Right atrium auricular region (tissue), 2 donors: Measurements from ENCODE around the gene COQ8A. TPM values are rescaled to one million over a fixed set of nuclear protein-coding genes. Genes with fewer than 3 reads are reported as not detected.
"Not testable (repeated sequence)": the region's sequence is repeated elsewhere in the genome, so short reads cannot be mapped to it uniquely, and the experiment has no call there.

Experiments
- DNase-seq: peaks from one replicate; pipeline ENCODE4 v3.0.0-alpha.2; 2019; ENCODE audit warnings: low spot score
- H3K27ac ChIP-seq, 2 donors: fragments of 200-600 bp; sonication (generic); 1 replicate in 1 of 2; 2 replicates in 1 of 2; pipeline ENCODE4 v1.5.1; 2016 to 2019
- H3K27me3 ChIP-seq, 2 donors: fragments of 200-600 bp; sonication (generic); one replicate each; pipeline versions ENCODE4 v1.5.1 to v1.6.0; 2017 to 2019
- H3K36me3 ChIP-seq: fragments of 200-600 bp; sonication (generic); one replicate; pipeline ENCODE4 v1.5.1; 2016
- H3K4me1 ChIP-seq, 2 donors: fragments of 200-600 bp; sonication (generic); one replicate each; pipeline versions ENCODE4 v1.5.1 to v1.6.0; 2017 to 2019
- H3K4me3 ChIP-seq, 2 donors: fragments of 200-600 bp; sonication (generic); 1 replicate in 1 of 2; 2 replicates in 1 of 2; pipeline ENCODE4 v1.5.1; 2017 to 2019; ENCODE audit warnings: mild to moderate bottlenecking in 1 of 2, moderate library complexity in 1 of 2
- H3K9me3 ChIP-seq, 2 donors: fragments of 200-600 bp; sonication (generic); one replicate each; pipeline ENCODE4 v1.5.1; 2019
- CTCF ChIP-seq, 2 donors: fragments of 200-600 bp; sonication (generic); IDR thresholded peaks; one replicate each; pipeline ENCODE4 v1.5.1; 2019; ENCODE audit warnings: antibody characterized with exemption in 2 of 2
- total RNA-seq, 2 donors: library from RNA; depleted of rRNA; stranded (reverse); fragments of >200 nt; gene quantifications; one replicate each; pipeline ENCODE4 v1.1.0, GENCODE V29; 2016

COQ8A gene
- total RNA-seq, 2 donors from 2014 or later, result 158 to 253 TPM

DNA sequence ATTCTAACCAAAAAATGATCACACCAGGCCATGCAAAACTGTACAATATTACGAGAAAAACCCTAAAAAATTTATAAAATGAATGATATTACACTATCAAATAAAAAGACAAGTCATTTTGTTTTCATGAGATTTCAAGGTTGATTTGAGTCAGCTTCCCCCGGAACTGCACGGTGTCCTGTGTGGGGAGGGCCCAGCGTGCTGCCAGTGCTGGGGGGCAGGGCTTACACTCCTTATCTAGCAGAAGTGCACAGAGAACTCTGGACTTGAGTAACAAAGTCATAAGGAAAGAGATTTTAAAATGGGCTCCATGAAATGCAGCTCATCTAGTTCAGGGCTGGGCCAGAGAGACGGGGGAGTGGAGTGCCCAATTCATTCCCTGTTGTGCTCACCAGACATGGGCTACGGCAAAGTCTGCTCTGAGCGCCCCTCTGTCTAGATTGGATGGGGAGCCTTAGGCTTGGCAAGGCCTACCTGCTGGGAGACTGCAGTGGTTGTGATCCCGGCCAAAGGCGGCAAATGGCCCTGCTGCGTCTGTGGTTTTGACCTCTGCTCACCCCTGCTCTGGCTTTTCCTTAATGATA, 50.1 kb downstream of the COQ8A start:
- Histone ChIP-seq H3K4me1 (peaks cover 0 to 71% of the 10 kb centered on the region in 2 donors), H3K27ac (peak overlapping the region; percentile 61 to 91), H3K4me3 (no peak overlapping the region), H3K27me3 (no peaks in the 10 kb centered on the region), H3K9me3 (no peaks in the 10 kb centered on the region), H3K36me3 (peaks cover 19% of the 10 kb centered on the region)
- DNase-seq, result no peak
- TF ChIP-seq CTCF (IDR thresholded peaks at IDR 0.05), result no peak

DNA sequence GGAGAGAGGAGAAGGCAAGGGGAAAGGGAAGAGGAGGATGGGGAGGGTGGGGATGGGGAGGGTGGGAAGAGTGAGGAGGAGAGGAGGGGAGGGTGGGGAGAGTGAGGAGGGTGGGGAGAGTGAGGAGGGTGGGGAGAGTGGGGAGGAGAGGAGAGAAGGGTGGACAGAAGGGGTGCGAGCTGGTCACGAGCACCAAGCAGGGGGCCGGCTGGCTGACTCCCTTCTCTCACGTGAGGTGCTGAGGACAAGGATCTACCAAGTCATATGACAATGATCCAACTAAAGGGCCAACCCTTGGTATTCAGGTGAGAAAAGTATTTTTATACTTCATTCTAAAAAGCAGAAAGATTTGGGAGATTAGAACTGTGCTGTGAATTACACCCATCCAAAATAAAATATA, 51.8 kb downstream of the COQ8A start:
- no peaks in the 10 kb centered on the region for H3K9me3 ChIP-seq
- H3K36me3 ChIP-seq, result peaks cover 12% of the 10 kb centered on the region
- no peak overlapping the region for H3K27ac ChIP-seq
- no peak for DNase-seq
- H3K4me1 ChIP-seq, result peaks cover 0 to 58% of the 10 kb centered on the region in 2 donors
- no peak overlapping the region for H3K4me3 ChIP-seq
- no peaks in the 10 kb centered on the region for H3K27me3 ChIP-seq
- no peak for TF ChIP-seq CTCF (IDR thresholded peaks at IDR 0.05)

- no peak overlapping the region for H3K4me3 ChIP-seq
- H3K36me3 ChIP-seq, result no peaks in the 10 kb centered on the region
- DNase-seq, result no peak
- H3K27ac ChIP-seq, result peak overlapping the region; percentile 60 to 70
- peaks cover 0 to 42% of the 10 kb centered on the region in 2 donors for H3K4me1 ChIP-seq
- H3K27me3 ChIP-seq, result no peaks in the 10 kb centered on the region
- no peak for TF ChIP-seq CTCF (IDR thresholded peaks at IDR 0.05)
- H3K9me3 ChIP-seq, result no peaks in the 10 kb centered on the region
Observed at GRCh38 chr1:226993814-226994585, 53.9 kb downstream of the COQ8A start.

DNA sequence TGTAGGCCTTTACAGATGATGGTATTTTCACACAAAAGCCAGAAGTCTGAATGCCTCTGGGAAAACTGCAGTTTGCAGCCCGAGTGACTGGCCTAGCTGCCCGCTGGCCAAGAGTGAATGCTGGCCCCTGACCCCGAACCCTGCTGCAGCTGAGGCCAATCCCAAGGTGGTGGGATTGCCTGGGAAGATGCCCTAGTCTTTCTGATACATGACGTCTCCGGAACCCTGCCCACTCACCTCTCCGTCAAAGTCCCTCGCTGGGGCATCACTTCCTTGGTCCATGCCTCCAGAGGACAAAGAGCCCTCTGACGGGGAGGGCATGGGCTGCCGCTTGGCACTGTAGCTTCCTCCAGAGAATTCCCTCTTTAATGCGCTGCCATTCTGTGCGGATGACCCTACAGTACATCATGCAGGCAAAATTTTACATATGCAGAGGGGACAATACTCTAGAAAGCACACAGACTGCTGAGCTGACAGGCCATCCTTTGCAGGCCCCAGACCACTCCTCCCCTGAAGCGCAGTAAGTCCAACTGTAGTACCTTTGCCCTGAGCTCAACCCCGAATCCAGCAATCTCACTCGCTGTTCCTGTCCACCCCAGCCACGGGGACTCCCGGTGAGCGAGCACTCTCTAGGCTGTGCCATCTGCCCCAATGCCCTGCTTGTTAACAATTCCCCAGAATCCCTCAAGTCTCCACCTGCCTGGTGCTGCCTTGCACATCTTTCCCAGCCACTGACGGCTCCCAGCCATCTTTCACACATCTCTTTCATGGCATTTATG, 54.7 kb downstream of the COQ8A start:
- peak overlapping the region; percentile 60 to 70 for H3K27ac ChIP-seq
- H3K36me3 ChIP-seq, result no peaks in the 10 kb centered on the region
- TF ChIP-seq CTCF (IDR thresholded peaks at IDR 0.05), result no peak
- no peak overlapping the region for H3K4me3 ChIP-seq
- no peaks in the 10 kb centered on the region for H3K9me3 ChIP-seq
- H3K4me1 ChIP-seq, result peaks cover 0 to 34% of the 10 kb centered on the region in 2 donors
- H3K27me3 ChIP-seq, result no peaks in the 10 kb centered on the region
- DNase-seq, result no peak

DNA sequence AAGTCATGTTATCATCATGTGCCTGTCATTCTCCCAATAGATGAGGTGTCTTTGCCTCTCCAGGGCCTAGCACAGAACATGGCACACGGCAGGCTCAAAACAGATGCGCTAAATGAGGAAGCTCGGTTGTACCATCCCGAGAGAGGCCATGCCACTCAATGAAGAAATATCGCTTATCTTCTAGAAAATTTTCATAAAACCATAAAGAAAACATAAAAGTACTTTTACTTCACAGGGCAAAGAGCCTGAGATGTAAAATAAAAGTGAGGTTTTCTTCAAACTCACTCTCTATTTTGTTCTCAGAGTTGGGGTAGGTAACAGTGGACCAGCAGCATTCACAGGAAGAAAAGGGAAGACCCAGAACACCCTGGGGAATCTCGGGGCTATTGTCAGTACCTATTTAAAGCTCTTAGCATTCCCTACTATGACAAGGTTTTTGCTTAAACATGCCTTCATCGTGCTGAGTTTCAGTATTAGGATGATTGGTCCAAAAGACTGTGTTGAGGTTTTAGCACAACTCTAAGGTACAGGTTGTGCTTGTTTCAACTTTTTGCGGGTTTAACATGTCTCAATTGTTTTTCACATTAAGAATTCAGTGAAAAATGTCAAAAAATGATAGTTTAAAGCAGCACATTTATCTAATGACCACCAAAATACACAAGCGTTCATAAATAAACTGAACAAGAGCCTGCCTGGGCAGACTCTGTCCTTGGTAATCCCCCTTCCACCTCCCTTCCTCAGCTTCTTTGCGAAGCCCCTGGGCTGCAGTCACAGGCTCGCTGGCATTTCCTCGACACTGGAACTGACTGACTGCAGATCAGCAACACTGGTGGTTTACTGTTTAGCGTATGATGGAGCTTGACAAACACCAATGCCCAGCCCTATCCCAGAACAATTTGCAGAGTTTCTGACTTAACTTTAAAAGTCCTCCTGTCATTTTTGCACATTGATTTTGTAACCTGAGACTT, 55.6 kb downstream of the COQ8A start:
- no peak overlapping the region for H3K4me3 ChIP-seq
- no peaks in the 10 kb centered on the region for H3K9me3 ChIP-seq
- H3K27me3 ChIP-seq, result no peaks in the 10 kb centered on the region
- no peak overlapping the region for H3K27ac ChIP-seq
- DNase-seq, result no peak
- TF ChIP-seq CTCF (IDR thresholded peaks at IDR 0.05), result no peak
- peaks cover 0 to 25% of the 10 kb centered on the region in 2 donors for H3K4me1 ChIP-seq
- no peaks in the 10 kb centered on the region for H3K36me3 ChIP-seq

GRCh38 chr1:226999579-226999978, 59.5 kb downstream of the COQ8A start:
- peaks cover 17% of the 10 kb centered on the region for H3K36me3 ChIP-seq
- not testable (repeated sequence) for H3K9me3 ChIP-seq, H3K4me1 ChIP-seq, DNase-seq, H3K27me3 ChIP-seq, H3K4me3 ChIP-seq, H3K27ac ChIP-seq
